Heart left ventricle (tissue), 13 donors: ENCODE data around the gene DBN1.

Experiments
- POLR2A ChIP-seq, 2 donors: fragments of 450-650 bp; IDR thresholded peaks; one replicate each; pipeline ENCODE4 v1.6.1; 2017; ENCODE audit warnings: antibody characterized with exemption in 2 of 2, mild to moderate bottlenecking in 2 of 2, moderate library complexity in 2 of 2
- TF ChIP-seq, protein P1 (sequence below), 12 donors: fragments of 200-600 bp; sonication (generic) in 4 of 12; IDR thresholded peaks; one replicate each; pipeline versions ENCODE4 v1.5.0 to v1.8.0; 2018 to 2022; ENCODE audit warnings: antibody characterized with exemption in 12 of 12, mild to moderate bottlenecking in 5 of 12
- donor health status: ischemic (EF 13 %, LVEDD 7.1; RV severe dilation, severe dysfunction).
- donor health status: DM: no; HTN: yes; CAD: no.
- donor health status: DM: no; HTN: no; CAD: no.
- donor health status: ischemic (EF 25% LVEDD 6.9; RV normal size, moderate dysfunction).
- donor health status: ischemic (EF 25% LVEDD 5.7; RV mildly dilated, moderate dysfunction).
- donor health status: ischemic (EF 35%, LVEDD 5.7; RV mildly dilated, moderate dysfunction).
- donor health status: nonischemic (EF 11% LVEDD 7.7; RV severe dilation, severe dysfunction).
- donor health status: DM: yes; HTN: yes; CAD: no.
- donor health status: PGD.
- donor health status: ischemic (EF 29% LVEDD 5.4; RV normal size, mild dysfunction).
- donor health status: nonischemic (EF 23%, LVEDD 6.1; RV moderate dilation, normal function).

DNA sequence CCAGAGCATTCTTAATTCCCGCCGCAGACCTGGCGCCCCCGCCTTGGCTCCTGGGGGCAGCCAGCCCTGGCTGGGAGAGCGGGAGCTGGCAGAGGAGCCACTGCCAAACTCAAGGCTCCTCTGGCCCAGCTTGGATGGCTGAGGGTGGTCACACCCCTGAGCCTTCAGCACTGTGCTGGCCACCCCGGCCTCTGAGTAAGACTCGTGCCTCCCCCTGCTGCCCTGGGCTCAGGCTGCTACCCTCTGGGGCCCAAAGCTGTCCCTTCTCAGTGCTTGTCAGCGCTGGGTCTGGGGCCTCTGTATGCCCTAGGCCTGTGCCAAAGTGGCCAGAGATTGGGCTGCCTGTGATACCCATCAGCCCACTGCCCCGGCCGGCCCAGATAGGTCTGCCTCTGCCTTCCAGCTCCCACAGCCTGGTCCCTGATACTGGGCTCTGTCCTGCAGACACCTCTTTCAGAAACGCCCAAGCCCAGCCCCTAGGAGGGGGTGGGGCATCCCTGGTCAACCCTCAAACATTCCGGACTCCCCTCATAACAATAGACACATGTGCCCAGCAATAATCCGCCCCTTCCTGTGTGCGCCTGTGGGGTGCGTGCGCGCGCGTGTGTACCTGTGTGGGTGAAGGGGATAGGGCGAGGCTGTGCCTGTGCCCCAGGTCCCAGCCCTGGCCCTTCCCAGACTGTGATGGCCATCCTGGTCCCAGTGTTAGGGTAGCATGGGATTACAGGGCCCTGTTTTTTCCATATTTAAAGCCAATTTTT lies 31.2 kb downstream of the DBN1 start:
- TF ChIP-seq POLR2A (IDR thresholded peaks at IDR 0.05): no peak
- TF ChIP-seq, protein P1, sequence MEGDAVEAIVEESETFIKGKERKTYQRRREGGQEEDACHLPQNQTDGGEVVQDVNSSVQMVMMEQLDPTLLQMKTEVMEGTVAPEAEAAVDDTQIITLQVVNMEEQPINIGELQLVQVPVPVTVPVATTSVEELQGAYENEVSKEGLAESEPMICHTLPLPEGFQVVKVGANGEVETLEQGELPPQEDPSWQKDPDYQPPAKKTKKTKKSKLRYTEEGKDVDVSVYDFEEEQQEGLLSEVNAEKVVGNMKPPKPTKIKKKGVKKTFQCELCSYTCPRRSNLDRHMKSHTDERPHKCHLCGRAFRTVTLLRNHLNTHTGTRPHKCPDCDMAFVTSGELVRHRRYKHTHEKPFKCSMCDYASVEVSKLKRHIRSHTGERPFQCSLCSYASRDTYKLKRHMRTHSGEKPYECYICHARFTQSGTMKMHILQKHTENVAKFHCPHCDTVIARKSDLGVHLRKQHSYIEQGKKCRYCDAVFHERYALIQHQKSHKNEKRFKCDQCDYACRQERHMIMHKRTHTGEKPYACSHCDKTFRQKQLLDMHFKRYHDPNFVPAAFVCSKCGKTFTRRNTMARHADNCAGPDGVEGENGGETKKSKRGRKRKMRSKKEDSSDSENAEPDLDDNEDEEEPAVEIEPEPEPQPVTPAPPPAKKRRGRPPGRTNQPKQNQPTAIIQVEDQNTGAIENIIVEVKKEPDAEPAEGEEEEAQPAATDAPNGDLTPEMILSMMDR (IDR thresholded peaks at IDR 0.05): no peak
